MM.1S (cell line): ENCODE results near the gene PPIF.

Experiments used
- CTCF ChIP-seq: fragments of 300-600 bp; sonication (generic); IDR thresholded peaks from 2 replicates; pipeline ENCODE4 v1.5.1; 2016; ENCODE audit warnings: antibody characterized with exemption, low read length, mixed read lengths
- EZH2phosphoT487 ChIP-seq: fragments of 300-600 bp; sonication (generic); IDR thresholded peaks from 2 replicates; pipeline ENCODE4 v1.6.1; 2018; ENCODE audit warnings: antibody characterized with exemption, low read length

GRCh38 chr10:79335470-79336235, 11.6 kb upstream of the PPIF start:
- TF ChIP-seq CTCF (no peak), EZH2phosphoT487 (no peak)
